GDM1 (cell line): ENCODE measurements around the gene SPATC1L.
"Not testable (repeated sequence)": the region's sequence is repeated elsewhere in the genome, so short reads cannot be mapped to it uniquely, and the experiment has no call there.

ENCODE experiments used
- DNase-seq: peaks from one replicate; lab custom pipeline; 2025; lab: John Stamatoyannopoulos, UW

The SPATC1L gene

GRCh38 chr21:46214478-46215340 is 30.4 kb upstream of the SPATC1L start:
- DNase-seq = no peak

- DNase-seq = no peak
Measured at GRCh38 chr21:46213620-46214286, 29.5 kb upstream of the SPATC1L start.

DNA sequence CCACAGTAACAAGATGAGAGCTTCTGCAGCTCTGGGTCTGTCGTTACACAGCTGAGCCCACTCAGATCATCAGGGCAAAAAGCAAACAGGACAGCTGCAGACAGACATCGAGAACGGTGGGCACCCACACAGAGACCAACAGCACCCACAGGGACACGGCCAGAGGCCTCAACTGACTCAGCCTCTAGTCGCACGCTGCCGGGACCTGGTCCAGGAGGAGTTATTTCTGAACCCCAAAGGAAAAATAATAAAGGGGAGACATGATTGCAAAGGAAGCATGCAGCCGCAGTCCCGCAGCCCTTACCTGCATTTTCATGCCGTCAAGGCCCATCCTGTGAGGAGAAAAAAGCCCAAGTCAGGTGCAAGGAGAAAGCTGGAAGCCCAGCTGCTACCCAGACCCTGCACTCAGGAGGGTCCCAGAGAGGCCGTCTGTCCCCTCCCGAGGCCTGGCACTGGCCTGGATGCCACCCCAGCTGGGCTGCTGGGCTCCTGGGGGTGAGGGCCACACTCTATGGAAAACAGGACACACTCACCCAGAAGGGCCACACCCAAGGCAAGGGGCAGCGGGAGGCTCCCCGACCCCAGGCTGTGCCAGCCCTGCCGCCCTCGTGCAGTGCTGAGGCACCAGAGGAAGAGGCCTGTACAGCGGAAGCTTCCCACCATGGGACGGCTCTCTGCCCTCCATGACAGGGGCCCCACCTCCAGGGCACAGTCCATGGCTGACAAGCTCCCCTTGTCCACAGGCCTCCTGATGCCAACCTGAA is 28.6 kb upstream of the SPATC1L start:
- no peak for DNase-seq

GRCh38 chr21:46211786-46212720 is 27.8 kb upstream of the SPATC1L start:
- DNase-seq = no peak

DNA sequence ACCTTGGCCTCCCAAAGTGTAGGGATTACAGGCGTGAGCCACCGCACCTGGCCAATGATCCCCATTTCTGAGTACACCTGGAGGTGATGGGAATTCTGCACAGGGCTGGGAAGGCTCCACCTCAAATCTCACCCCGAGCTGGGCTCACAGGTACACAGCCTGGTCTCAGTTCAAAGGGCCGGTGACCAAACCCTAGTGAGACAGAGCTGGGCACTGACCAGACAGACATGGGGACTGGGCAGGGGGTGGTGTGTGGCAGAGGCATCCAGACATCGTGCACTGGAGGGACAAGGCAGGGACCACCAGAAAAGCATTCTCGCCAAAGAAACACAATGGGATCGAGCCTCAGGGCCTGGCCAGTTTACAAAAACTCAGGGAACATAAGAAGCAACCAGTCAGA is 27.1 kb upstream of the SPATC1L start:
- DNase-seq = no peak

GRCh38 chr21:46210378-46211136 is 26.3 kb upstream of the SPATC1L start:
- DNase-seq = no peak

DNA sequence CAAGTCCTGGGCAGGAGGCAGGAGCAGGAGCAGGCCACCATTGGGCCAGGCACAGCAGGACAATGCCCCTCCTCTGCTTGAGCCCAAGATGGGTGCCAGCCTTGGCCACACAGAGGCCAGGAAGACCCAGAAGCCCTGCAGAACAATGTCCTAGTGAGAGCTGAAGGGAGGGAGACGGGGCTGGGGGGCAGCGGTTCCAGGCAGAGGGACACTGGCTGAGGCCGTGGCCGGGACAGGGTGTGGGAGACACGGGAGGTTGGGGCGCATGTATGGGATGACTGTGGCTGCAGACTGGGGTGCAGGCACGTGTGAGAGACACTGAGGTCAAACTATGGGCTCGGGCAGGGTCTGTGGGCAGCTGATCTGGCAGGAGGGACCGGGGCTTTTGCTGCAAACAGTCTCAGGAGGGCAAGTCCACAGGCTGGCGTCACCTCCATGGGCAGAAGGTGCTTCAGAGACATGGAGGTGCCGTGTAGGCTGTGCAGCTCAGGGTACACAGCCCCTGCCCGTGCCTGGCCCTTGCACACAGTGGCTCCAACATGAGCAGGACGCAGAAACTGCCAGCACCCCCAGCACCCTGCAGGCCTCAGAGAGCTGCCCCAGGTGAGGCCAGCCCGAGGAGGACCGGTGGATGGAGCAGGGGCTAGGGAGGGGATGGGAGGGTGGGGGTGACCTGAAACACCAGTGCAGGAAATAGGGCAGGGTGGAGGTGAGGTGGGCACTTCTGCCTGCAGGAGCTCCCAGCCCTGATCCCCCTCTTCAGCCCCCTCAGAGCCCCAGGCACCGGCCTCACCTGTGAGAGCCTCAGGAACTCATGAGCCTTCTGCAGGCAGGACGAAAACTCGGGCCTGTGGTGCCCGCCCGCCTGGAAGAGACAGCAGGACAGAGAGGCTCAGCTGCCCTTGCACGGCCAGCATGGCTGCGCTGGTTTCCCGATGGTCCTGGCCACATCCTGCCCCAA is 24.8 kb upstream of the SPATC1L start:
- no peak for DNase-seq

- no peak for DNase-seq
Measured at GRCh38 chr21:46207920-46208591, 23.8 kb upstream of the SPATC1L start.

- no peak for DNase-seq
Measured at GRCh38 chr21:46207006-46207919, 23.0 kb upstream of the SPATC1L start.

- DNase-seq = no peak
Measured at GRCh38 chr21:46206163-46207005, 22.1 kb upstream of the SPATC1L start.

DNA sequence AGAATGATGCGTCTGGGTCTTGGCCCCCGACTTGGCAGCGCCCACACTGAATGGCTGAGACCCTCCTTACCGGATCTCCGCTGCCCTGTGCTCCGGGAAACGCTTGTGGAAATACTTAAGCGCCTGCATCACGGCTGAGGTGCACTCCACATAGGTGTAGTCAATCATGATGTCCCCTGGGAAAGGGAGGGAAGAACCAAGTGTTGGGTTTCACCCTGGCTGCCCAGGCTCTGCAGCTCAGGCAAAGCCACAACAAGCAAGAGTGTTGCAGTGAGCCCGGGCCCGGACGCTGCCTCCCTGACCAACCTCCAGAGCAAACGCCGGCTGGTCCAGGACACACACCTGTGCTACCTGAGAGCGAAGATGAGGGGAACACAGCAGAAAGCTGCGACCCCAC is 21.5 kb upstream of the SPATC1L start:
- DNase-seq = no peak

DNA sequence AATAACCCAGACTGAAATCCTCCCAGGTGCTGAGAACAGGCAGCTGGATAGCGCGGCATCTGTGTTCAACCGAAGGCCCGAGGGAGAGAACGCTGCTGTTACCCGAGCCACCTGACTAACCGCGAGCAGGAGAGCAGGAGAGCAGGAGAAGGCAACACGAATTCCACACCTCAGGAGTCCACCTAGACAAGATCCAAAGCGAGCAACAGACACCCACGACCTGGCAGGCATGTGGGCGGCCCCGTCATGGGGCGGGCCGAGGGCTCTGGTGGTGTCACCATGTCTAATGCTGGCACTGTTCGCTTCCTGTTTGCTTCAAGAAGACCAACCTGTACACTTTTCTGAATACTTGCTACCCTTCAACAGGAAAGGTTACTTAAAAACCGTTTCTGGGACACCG is 20.9 kb upstream of the SPATC1L start:
- no peak for DNase-seq

GRCh38 chr21:46203203-46203600 is 18.9 kb upstream of the SPATC1L start:
- DNase-seq = no peak

- no peak for DNase-seq
Measured at GRCh38 chr21:46202592-46203202, 18.4 kb upstream of the SPATC1L start.

DNA sequence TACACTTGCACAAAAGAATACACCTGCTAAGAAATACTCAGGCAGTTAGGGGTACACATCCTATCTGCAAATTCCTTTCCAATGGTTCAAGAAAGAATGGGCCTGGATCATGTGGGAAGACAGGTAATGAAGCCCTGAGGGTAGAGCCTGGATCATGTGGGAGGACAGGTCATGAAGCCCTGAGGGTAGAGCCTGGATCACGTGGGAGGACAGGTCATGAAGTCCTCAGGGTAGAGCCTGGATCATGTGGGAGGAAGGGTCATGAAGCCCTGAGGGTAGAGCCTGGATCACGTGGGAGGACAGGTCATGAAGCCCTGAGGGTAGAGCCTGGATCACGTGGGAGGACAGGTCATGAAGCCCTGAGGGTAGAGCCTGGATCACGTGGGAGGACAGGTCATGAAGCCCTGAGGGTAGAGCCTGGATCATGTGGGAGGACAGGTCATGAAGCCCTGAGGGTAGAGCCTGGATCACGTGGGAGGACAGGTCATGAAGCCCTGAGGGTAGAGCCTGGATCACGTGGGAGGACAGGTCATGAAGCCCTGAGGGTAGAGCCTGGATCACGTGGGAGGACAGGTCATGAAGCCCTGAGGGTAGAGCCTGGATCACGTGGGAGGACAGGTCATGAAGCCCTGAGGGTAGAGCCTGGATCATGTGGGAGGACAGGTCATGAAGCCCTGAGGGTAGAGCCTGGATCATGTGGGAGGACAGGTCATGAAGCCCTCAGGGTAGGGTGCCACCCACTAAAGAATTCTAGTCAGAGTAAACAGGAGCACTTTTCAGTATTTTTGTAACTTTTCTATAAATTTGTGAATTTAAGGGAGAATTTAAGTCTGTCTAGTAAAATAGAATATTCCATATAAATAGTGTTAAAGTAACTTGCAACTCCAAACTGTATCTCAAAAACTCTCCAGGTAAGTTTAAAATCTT is 16.9 kb upstream of the SPATC1L start:
- DNase-seq = not testable (repeated sequence)
